Parathyroid adenoma (tissue), 2 donors: ENCODE data around the gene PDE4D.
"Not testable (repeated sequence)": the region's sequence is repeated elsewhere in the genome, so short reads cannot be mapped to it uniquely, and the experiment has no call there.

Experiments
- H2AFZ ChIP-seq: fragments of 300-600 bp; sonication (generic); one replicate; pipeline ENCODE4 v1.7.0; 2017; ENCODE audit warnings: antibody characterized with exemption, mild to moderate bottlenecking
- H3K27ac ChIP-seq: fragments of 300-600 bp; sonication (generic); one replicate; pipeline ENCODE4 v1.7.0; 2017
- H3K27me3 ChIP-seq: fragments of 300-600 bp; sonication (generic); one replicate; pipeline ENCODE4 v1.7.0; 2017; ENCODE audit warnings: low read length; ENCODE audit not compliant: control insufficient read depth, insufficient read depth
- H3K36me3 ChIP-seq: fragments of 300-600 bp; sonication (generic); one replicate; pipeline ENCODE4 v1.7.0; 2017; ENCODE audit warnings: low read length; ENCODE audit not compliant: control insufficient read depth, insufficient read depth
- H3K4me1 ChIP-seq: fragments of 300-600 bp; sonication (generic); one replicate; pipeline ENCODE4 v1.7.0; 2017; ENCODE audit warnings: control low read depth
- H3K4me2 ChIP-seq: fragments of 300-600 bp; sonication (generic); one replicate; pipeline ENCODE4 v1.7.0; 2017; ENCODE audit warnings: low read length
- H3K4me3 ChIP-seq: fragments of 300-600 bp; sonication (generic); one replicate; pipeline ENCODE4 v1.7.0; 2017; ENCODE audit warnings: low read depth, low read length
- H3K79me2 ChIP-seq: fragments of 300-600 bp; sonication (generic); one replicate; pipeline ENCODE4 v1.7.0; 2017; ENCODE audit warnings: control low read depth
- H3K9ac ChIP-seq: fragments of 300-600 bp; sonication (generic); one replicate; pipeline ENCODE4 v1.7.0; 2017; ENCODE audit warnings: mild to moderate bottlenecking
- H3K9me3 ChIP-seq: fragments of 300-600 bp; sonication (generic); one replicate; pipeline ENCODE4 v1.7.0; 2017; ENCODE audit warnings: low read length; ENCODE audit not compliant: control insufficient read depth
- CTCF ChIP-seq: fragments of 300-600 bp; sonication (generic); IDR thresholded peaks from one replicate; pipeline ENCODE4 v1.7.0; 2017; ENCODE audit warnings: antibody characterized with exemption, mild to moderate bottlenecking
- donor health status: primary hyperparathyroidism.

The PDE4D gene

GRCh38 chr5:59380350-59380951 is 513.1 kb downstream of the PDE4D start:
- H3K27ac ChIP-seq, result no peak overlapping the region

GRCh38 chr5:59374036-59374435 is 519.5 kb downstream of the PDE4D start:
- H3K79me2 ChIP-seq, H3K9me3 ChIP-seq, H3K36me3 ChIP-seq, H3K27me3 ChIP-seq, H3K27ac ChIP-seq, H3K4me1 ChIP-seq, H3K9ac ChIP-seq, H3K4me3 ChIP-seq, H2AFZ ChIP-seq, H3K4me2 ChIP-seq: not testable (repeated sequence)

More at GRCh38 chr5:59380350-59380951, 513.1 kb downstream of the PDE4D start:
- Histone ChIP-seq H3K9me3 (no peaks in the 10 kb centered on the region), H3K4me2 (no peak overlapping the region), H2AFZ (no peak overlapping the region), H3K27me3 (no peaks in the 10 kb centered on the region), H3K4me1 (no peaks in the 10 kb centered on the region), H3K4me3 (no peak overlapping the region), H3K79me2 (no peaks in the 10 kb centered on the region), H3K36me3 (no peaks in the 10 kb centered on the region), H3K9ac (no peak overlapping the region)
- TF ChIP-seq CTCF, result peak; percentile 41

GRCh38 chr5:59371525-59372127 is 521.9 kb downstream of the PDE4D start:
- no peak overlapping the region for H3K9ac ChIP-seq
- no peak for TF ChIP-seq CTCF
- no peaks in the 10 kb centered on the region for H3K9me3 ChIP-seq
- H3K79me2 ChIP-seq, result no peaks in the 10 kb centered on the region
- H2AFZ ChIP-seq, result no peak overlapping the region
- no peaks in the 10 kb centered on the region for H3K4me1 ChIP-seq
- H3K27ac ChIP-seq, result no peak overlapping the region
- no peaks in the 10 kb centered on the region for H3K27me3 ChIP-seq
- no peak overlapping the region for H3K4me3 ChIP-seq
- H3K36me3 ChIP-seq, result no peaks in the 10 kb centered on the region
- H3K4me2 ChIP-seq, result no peak overlapping the region

DNA sequence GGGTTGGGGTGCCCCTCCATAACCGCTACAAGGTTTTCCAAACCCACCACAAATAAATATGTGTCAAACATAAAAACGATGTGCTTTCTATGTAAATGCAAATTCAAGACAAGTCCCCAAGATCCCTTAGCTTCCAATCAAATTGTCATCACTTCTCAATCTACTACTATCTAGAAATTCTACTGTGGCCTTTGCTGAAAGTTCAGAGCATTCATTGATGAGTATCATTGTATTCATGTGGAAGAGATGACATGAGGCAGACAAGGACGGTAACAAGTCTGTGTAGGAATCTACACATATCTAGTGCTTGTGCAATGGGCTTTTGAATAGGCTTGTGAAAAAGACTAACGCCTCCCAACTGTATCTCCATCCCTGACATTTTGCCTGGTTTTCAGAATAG is 524.6 kb downstream of the PDE4D start:
- no peak overlapping the region for H3K4me3 ChIP-seq
- H3K9me3 ChIP-seq, result no peaks in the 10 kb centered on the region
- H3K4me1 ChIP-seq, result no peaks in the 10 kb centered on the region
- H2AFZ ChIP-seq, result no peak overlapping the region
- no peak for TF ChIP-seq CTCF
- no peak overlapping the region for H3K4me2 ChIP-seq
- H3K36me3 ChIP-seq, result no peaks in the 10 kb centered on the region
- no peak overlapping the region for H3K27ac ChIP-seq
- H3K9ac ChIP-seq, result no peak overlapping the region
- H3K27me3 ChIP-seq, result no peaks in the 10 kb centered on the region
- no peaks in the 10 kb centered on the region for H3K79me2 ChIP-seq

- Histone ChIP-seq H3K4me3 (no peak overlapping the region), H3K79me2 (no peaks in the 10 kb centered on the region), H3K4me1 (peaks cover 2% of the 10 kb centered on the region), H2AFZ (no peak overlapping the region), H3K9me3 (no peaks in the 10 kb centered on the region), H3K4me2 (no peak overlapping the region), H3K9ac (no peak overlapping the region), H3K27me3 (no peaks in the 10 kb centered on the region), H3K27ac (no peak overlapping the region), H3K36me3 (no peaks in the 10 kb centered on the region)
- peak; percentile 68 for TF ChIP-seq CTCF
Observed at GRCh38 chr5:59367791-59368394, 525.6 kb downstream of the PDE4D start.
